ENCODE results near the gene PWWP2B.

PWWP2B gene

DNA sequence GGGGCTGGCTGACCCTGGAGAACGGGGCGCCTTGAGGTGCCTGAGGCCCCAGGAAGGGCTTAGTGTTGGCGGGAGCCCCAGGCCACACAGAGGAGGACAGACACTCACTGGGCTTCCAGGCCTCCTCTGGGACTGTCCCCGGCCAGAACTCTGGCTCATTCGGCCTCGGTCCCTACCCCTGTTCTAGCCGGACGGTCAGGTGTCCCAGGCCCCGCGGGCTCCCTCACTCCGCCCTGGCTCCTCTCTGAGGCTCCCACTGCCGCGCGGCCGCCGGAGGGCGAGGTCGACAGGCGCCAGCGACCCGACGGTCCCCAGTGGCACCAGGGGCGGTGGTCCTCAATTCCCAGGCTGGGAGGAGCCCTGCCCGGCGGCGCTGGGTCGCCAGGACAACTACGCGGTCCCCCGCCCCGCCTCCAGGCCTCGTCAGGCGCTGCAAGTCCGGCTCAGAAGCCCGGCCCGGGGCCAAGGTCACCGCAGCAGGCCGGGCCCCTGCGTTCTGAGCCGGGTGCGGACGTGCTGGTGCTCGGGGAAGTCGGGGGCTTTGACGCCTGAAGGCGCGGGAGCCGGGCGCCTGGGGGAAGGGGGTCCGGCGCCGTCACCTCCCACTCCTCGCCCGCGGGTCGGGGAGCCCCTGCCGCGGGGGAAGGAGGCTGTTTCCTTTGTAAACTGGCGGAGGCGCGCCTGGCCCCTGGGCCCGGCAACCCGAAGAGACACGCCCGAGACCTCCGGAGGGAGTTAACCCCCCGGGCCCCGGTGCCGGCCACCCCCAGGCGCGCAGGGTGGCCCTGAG lies 1.1 kb upstream of the PWWP2B start:
- peak in 1 of 4 experiments; percentile 57 for DNase-seq

DNA sequence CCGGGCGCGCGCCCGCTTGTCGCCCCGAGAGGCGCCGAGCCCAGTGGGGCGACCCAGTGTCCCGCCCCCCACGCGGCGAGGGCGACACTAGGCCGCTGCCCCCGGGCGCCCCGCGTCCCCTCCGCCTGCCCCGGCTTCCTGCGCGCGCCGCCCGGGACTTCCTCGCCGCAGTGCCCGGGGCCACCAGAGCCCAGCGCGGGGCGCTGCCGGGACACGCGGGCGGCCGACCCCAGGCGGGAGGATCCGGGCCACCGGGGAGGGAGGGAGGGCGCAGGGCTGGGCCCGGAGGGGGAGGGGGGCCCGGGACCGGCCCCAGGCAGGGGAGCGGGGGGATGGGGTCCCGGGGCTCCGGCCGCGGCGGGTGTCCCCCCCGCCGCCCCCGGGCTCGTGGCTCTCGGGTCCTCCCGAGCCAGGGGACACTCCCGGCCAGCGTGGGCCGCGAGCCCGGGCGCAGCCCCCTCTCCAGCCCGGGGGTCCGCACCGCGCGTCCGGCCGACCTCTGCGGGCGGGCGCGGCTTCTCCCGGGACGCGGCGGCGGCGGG lies 435 bp upstream of the PWWP2B start:
- DNase-seq = peak in 3 of 4 experiments; percentile 24 to 66 (median 52)

DNA sequence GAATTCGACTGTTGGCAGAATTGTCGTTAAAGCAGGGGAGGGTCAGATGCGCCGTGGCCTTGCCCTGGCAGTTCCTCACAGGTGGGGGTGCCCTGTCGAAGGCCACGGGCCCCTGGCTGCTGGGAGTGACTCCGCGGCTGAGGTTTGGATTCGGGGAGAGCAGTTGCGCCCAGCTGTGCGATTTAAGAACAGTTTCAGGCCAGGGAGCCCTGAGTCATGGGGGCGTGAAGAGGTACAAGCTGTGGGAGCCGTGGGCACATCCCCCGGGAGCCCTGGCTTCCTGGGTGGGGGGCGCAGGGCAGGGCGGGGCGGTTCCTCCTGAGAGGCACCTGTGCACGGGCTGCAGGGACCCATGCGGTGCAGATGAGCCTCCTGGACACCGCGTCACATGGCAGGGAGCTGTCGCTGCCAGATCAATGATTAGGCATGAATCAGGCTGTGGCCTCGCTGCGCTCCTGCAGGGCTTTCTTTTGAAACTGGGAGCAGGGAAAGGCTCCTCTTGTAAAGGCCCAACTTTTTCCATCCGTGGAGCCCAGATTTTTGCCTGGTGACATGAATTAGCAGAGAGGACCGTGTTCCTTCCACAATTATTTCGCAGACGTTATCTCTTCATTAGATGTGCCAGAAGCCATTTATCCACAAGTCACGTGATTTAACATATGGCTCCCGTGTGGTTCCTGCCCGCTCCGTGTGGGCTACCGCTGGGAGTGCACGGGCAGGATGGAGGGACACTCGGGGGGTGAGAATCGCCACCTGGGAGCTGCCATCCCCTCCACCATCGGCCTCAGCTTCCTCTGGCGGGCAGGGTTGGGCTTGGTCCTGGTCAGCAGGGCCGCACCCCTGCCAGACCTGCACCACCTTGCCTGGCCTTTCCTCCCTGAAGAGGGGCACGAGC lies 918 bp downstream of the PWWP2B start:
- DNase-seq = no peak

DNA sequence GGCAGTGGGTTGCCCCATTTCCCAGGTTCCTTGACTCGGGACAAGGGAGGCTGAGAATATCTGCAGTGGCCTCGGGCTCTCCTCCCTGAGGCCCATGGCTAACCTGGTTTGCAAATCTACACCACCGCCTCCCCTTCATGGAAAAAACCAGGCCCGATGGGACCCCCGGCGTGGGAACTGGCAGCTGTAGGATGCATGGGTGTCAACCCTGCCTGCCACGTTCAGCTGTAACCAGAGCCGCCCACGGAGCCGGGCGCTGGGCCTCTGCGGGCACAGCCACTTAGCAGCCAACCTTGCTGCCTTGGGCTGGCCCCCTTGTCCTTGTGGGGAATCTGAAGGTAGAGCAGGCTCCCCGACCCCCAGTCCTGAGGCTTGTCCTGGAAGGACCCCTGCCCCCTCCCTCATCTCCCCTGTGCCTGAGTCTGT lies 1.6 kb downstream of the PWWP2B start:
- DNase-seq = no peak

DNA sequence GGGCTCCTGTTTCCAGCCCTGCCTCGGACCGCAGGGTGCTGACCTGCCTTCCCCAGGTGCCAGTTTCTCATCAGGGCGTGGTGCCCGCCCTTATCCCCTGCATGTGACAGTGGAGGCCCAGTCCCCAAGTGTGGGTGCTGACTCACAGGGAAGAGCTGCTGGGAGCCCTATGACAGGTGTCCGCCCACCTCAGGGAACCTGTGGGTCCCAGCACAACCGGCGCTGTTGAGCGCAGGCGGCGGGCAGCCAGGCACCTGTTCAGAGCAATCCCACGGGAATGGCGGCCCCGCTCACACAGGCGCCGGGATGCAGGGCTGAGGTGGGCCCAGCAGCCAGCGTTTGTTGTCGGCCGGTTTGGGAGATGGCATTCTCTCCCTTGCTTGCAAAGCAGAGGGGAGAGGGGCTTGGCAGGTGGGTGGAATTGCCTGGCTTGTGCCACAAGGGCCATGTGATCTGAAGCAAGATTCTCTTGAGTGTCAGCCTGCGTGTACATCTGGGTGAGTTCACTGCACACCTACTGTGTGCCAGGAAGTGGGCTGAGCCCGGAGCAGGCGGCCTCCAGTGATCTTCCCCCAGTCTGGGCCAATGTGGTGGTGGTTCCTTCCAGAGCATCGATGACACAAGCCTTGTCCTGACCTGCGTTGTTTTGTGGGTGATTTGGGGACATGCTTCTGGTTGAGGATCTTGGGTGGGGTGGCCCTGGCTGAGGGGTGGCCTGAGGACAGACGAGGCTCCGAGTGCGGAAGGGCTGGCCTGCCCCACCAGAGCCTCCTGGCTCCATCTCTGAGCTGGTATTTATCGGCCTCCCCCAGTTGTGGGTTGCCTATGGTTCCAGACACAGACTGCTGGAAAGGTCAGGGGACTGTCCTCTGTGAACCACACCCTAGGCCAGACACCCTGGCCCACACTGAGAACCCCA lies 2.4 kb downstream of the PWWP2B start:
- DNase-seq = no peak

DNA sequence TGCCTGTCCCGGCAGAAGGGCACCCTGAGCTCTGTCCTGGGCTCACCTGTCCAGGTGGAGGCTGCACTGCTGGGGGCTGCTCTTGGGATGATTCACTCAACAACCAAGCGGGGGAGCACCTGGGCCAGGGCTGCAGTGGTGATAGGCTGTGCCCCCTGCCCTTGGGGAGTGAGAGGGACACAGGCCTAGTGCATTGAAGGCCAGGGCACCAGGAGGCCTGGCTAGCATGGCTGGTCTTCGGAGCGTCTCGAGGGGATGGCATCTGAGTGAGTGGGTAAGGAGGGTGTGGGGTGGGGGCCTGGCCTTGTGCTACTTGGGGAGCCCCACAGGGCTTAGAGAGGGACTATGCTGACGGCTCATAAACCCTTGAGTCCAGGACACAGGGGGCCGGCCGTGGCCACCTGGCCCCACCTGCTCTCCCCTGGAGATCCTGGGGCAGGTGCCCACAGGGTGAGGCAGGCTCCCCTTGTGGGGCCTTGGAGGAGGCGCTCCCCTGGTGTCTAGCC lies 3.1 kb downstream of the PWWP2B start:
- DNase-seq = no peak

DNA sequence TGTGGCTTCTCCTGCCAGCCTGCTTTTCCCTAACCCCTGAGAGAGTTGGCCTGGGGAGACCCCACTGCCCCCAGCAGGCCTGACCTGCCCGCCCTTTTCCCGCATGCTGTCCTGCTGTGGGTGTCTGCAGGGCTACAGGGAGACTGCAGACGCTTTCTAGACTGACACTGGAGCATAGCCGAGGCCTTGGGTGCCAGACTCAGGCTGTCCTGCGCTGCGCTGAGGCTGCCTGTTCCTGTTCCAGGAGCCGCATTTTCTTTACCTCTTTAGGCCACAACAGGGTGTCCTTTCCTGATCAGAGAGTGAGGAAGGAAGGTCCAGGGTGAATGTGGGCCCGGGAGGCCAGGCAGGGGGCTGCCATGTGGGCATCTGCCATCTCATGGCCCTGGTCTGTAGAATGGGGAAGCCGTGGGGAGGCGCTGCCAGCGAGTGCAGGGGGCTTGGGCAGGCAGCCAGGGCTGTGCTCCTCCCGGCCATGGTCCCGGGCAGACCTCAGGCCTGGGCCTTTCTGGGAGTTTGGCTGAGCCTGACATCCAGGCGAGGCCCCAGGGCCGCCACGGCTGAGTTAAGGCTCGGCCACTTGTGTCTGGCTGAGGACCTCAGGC lies 3.6 kb downstream of the PWWP2B start:
- no peak for DNase-seq

DNA sequence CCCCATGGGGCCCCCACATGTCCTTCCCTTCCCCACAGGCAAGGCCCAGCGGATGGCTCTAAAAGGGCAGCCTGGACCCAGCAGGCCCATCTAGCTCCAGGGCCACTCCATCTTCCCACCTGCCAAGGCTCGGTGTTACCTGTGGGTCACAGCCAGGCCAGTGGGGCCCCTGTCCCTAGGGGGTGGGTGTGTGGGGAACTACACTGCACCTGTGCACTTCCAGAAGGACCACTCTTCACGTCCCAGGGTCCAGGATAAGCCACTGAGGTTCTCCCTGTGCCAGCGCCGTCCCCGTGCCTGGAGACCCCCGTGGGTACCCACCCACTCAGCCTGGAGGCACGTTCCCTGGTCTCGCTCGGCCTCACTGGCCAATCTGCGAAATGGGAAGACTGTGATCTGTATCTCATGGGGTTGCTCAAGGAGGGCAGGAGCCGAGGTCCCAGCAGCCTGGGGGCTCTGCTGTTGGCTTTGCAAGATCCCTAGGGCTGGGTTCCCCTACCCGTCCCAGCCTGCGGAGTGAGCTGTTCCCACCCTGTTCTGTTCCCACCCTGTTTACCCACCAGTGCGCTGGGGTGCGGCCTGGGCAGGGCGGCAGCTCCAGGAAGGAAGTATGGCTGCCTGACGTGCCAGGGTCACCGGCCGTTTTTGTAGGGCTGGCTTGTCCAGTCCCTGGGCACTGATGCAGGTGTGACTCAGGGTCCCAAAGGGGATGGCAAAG lies 4.6 kb downstream of the PWWP2B start:
- no peak for DNase-seq

DNA sequence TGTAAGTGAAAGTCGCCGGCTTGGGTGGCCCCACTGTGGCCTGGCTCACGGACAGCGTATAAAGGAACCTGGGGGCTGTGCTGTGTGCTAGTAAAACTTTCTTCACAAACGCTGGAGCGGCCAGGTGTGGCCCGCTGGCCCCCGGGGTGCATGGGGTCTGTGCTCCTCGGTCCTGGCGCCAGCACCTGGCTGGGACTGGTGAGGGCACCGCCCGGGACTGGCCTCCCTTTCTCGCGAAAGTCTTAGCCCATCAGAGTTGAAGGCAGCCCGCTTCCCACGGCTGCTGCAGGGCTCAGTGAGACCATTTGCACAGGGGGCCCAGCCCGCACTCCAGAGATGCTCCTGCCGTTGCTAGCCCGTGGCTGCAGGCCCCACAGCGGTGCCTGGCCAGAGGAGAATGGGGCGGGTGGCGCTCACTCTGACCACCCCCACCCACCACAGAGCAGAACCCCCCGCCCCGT lies 5.8 kb downstream of the PWWP2B start:
- no peak for DNase-seq

DNA sequence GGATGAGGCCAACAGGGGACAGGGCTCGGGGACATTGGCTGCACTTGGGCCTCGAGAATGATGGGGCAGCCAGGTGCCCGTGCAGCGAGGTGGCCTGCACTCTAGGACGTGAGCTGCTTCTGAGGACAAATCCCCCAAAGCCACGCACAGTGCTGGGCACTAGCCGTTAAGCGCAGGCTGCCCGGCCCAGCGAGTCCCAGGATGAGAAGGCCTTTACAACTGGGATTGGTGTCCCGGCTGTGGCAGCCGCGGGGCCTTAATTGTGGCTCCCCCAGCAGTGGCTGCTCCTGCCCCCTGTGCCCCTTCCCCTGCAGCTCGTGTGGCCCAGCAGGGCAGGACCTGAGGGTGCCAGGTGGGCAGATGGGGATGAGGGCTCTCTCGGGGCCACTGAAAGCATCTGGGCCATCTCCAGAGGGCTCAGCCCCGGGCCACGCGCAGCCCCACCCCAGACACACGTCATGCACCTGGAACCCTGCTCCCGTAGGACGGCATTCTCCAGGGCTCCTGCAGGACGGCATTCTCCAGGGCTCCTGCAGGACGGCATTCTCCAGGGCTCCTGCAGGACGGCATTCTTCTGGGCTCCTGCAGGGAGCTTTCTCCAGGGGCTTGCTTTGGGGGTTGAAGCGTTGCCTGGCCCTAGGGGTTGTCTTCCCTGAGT lies 6.6 kb downstream of the PWWP2B start:
- DNase-seq = no peak

DNA sequence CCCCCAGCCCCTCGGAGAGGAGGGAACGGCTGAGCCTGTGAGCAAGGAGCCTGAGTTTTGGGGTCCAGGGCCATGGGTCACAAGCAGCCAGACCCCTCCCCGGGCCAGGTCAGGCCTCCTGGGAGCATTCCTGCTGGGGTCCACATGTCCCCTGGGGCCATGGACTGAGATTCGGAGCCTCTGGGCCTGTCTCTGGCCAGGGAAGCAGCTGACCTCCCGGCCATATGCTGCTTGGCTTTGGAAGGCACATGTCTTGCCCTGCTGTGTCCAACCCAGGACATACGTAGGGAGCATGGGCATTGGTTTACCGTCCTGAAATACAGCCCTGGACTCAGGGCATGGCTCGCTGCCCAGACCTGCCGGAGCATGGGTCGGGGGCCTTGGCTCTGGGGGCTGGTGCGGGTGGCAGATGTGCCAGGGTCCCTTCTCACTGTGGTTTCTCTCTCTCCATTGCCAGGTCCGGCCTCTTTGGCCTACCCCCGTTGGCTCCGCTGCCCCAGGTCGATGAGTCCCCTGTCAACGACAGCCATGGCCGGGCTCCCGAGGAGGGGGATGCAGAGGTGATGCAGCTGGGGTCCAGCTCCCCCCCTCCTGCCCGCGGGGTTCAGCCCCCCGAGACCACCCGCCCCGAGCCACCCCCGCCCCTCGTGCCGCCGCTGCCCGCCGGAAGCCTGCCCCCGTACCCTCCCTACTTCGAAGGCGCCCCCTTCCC lies 7.3 kb downstream of the PWWP2B start:
- no peak for DNase-seq

DNA sequence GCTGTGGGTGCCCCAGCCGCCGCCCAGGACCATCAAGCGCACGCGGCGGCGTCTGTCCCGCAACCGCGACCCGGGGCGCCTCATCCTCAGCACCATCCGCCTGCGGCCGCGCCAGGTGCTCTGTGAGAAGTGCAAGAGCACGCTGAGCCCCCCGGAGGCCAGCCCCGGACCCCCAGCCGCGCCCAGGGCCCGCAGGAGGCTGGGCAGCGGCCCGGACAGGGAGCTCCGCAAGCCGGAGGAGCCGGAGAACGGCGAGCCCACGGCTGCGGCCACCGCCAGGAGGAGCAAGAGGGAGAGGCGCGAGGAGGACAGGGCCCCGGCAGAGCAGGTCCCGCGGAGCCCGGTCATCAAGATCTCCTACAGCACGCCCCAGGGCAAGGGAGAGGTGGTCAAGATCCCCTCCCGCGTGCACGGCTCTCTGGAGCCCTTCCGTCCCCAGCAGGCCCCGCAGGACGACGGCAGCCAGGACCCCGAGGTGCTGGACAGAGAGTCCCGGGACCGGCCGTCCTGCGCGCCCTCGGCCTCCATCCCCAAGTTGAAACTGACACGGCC lies 8.0 kb downstream of the PWWP2B start:
- DNase-seq = no peak

DNA sequence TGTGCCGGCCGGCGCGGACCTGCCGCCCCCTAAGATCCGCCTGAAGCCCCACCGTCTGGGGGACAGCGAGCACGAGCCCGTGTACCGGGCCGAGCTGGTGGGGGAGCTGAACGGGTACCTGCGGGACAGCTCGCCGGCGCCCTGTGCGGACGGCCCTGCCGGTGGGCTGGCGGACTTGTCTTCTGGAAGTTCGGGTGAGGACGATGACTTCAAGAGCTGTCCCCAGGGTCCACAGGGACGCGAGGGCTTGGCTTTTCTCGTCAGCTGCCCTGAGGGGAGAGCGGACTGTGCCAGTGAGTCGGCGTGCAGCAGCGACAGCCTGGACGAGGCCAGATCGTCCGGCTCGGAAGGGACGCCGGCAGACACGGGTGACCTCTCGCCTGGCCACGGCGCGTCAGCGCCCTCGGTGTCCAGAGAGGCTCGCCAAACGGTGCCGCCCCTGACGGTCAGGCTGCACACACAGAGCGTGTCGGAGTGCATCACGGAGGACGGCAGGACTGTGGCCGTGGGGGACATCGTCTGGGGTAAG lies 8.5 kb downstream of the PWWP2B start:
- DNase-seq = no peak

DNA sequence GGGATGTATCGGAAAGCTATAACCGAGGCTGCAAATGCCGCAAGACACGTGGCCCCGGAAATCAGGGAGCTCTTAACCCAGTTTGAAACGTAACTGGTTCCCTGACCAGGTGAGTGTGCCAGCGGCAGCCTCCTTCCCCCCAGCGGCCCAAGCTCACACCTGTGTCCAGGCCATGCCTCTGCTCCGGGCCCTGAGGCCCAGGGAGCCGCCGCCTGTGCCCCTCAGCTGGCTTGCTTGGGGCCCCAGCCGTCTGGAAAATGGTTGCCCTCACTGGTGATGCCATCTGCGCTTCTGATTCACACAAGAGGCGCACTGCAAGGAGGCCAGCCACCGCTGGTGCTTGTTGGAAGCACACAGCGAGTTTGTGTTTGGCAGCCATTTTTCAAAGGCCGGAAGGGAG lies 9.2 kb downstream of the PWWP2B start:
- DNase-seq = no peak

DNA sequence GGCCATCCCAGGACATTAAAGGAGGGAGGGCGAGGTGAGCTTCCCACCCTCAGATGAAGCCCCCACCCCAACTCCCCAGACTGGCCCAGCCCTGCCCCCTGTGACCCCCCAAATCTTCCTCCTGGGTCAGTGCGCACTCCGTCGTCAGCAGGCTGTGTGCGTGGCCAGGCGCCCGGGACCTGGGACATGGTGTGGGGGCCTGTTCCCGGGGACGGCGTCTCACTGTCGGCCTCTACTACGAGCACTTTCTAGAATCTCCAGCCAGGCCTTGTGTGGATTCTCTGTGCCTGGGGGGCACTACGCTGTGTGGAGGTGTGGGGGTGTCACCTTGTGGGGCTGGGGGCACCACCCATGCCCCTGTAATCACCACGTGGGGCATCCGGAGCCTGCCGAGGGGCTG lies 9.8 kb downstream of the PWWP2B start:
- DNase-seq = no peak

DNA sequence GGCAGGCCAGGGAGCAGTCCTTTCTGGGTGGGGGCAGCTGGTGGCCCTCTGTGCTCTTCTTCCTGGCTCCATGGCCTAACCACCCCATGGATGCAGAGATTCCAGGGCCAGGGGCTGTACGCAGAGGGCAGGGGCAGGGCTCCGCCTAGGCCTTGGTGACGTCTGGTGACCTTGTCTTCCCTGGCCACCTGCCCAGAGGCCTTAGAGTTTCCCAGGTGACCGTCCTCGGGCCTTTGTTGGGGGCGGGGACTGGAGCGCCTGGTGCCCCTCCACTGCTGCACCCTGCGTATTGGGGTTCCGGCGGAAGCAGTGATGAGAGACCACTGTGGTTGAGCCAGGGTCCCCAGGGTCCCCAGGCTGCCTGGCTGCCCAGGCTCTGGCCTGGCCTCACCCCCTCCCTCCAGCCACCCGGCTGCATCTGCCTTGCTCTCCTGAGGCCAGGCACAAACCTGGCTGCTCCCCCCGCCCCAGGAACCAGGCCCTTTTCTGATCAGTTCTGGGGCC lies 10.3 kb downstream of the PWWP2B start:
- DNase-seq = no peak

DNA sequence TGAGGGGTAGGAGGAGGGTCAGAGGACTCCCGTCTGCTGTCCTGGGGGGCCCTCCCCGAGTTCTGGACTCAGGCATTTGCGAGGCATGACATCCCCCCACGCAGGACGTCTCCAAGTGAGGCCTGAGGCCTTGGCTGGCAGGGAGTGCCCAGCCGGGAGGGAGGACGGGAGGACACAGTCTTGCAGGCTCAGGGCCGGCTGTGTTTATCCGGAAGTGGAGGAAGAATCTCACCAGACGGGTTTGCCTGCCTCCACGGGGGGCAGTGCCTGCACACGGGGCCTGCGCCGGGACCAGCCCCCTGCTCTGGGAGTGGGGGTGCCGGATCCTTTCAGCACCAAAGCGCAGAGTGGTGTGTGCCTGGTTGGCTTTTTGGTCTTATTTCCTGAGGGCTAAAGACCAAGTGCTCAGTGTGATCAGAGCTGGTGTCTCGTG lies 10.9 kb downstream of the PWWP2B start:
- DNase-seq = no peak

DNA sequence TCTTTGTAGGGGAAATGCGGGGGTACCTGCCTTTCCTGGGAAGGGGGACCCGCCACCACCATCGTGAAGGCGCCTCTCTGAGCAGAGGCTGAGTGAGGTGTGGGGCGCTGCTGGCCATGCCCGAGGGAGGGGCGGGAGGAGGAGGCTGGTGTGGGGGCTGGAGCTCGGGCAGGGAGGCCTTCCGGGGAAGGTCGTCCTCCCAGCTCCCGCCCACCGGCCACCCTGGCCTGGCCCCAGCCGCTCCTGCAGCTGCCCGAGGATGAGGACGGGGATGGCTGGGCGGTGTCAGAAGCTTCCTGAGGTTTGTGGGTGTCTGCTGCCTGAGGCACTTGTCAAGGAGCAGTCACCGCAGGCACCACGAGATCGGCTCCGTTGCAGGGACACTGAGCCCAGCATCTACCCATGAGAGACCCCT lies 11.4 kb downstream of the PWWP2B start:
- DNase-seq = no peak
